Right lobe of liver (tissue), 6 donors: ENCODE data around the gene DHFR. TPM values are rescaled to one million over a fixed set of nuclear protein-coding genes. Genes with fewer than 3 reads are reported as not detected.
"Not testable (repeated sequence)": the region's sequence is repeated elsewhere in the genome, so short reads cannot be mapped to it uniquely, and the experiment has no call there.

Source experiments
- ATAC-seq, 4 donors: fragments of 200-7000 bp; cut with Tn5 transposase; one replicate each; pipeline ENCODE4 v1.9.1; 2020; ENCODE audit warnings: mild to moderate bottlenecking in 4 of 4, moderate library complexity in 4 of 4
- DNase-seq, 3 donors: peaks; one replicate each; pipeline ENCODE4 v3.0.0-alpha.2; 2020
- H3K27ac ChIP-seq, 3 donors: fragments of 200-600 bp; one replicate each; pipeline ENCODE4 v1.8.0; 2022
- H3K27me3 ChIP-seq, 2 donors: fragments of 200-600 bp; one replicate each; pipeline ENCODE4 v1.8.0; 2022
- H3K36me3 ChIP-seq, 4 donors: fragments of 200-600 bp; sonication (generic) in 1 of 4; one replicate each; pipeline versions ENCODE4 v1.5.1 to v1.8.0; 2017 to 2022; ENCODE audit warnings: control low read depth in 1 of 4
- H3K4me1 ChIP-seq, 4 donors: fragments of 200-600 bp; sonication (generic) in 1 of 4; one replicate each; pipeline versions ENCODE4 v1.5.1 to v1.8.0; 2017 to 2022; ENCODE audit warnings: control low read depth in 1 of 4
- H3K4me3 ChIP-seq, 3 donors: fragments of 200-600 bp; one replicate each; pipeline ENCODE4 v1.8.0; 2022
- H3K9me3 ChIP-seq, 4 donors: fragments of 200-600 bp; sonication (generic) in 1 of 4; one replicate each; pipeline versions ENCODE4 v1.5.1 to v1.8.0; 2017 to 2022; ENCODE audit warnings: control low read depth in 1 of 4
- POLR2A ChIP-seq: fragments of 450-650 bp; IDR thresholded peaks from one replicate; pipeline ENCODE4 v1.6.1; 2017; ENCODE audit warnings: antibody characterized with exemption, mild to moderate bottlenecking
- WGBS: methylation state at CpG from one replicate; pipeline ENCODE4 v1.1.6; 2018; ENCODE audit warnings: low coverage, low lambda C conversion rate; ENCODE audit not compliant: insufficient coverage; ENCODE audit errors: missing lambda C conversion rate; 5-methylcytosine and 5-hydroxymethylcytosine counted together
- intact Hi-C, 2 donors: fragments of 100-400 bp; cut with DNase I; formaldehyde crosslinking; loops; one replicate each; pipeline versions ENCODE4 v1.11.2 to v1.14.1; 2022
- small RNA-seq, 2 experiments: library from RNA; depleted of rRNA; stranded (forward); fragments of <200 nt; gene quantifications; one replicate each; pipeline ENCODE3, GENCODE V24; 2016
- total RNA-seq, 6 experiments: library from RNA; depleted of rRNA in 2 of 6; stranded (reverse); fragments of >200 nt in 2 of 6; fragmentation: NEBNext Ultra II Directional in 3 of 6; extraction: Animal tissue kit (Norgen Biotek cat#: 25700) in 3 of 6; gene quantifications; one replicate each; pipeline versions ENCODE4 v1.1.0 to v1.2.4, GENCODE V29; 2016 to 2023
- TF ChIP-seq, protein P1 (sequence below), 4 donors: fragments of 200-600 bp in 3 of 4; fragments of 450-650 bp in 1 of 4; IDR thresholded peaks; one replicate each; pipeline versions ENCODE4 v1.5.1 to v1.8.0; 2016 to 2022; ENCODE audit warnings: antibody characterized with exemption in 4 of 4, mild to moderate bottlenecking in 2 of 4
- donor health status: DM: no; HTN: yes; CAD: no.
- donor health status: DM: no; HTN: no; CAD: no.
- donor health status: DM: no; HTN: no; CAD: no.
- donor health status: DM: no; HTN: yes; CAD: no.
- donor health status: DM: no; HTN: yes; CAD: no.

DHFR gene
- total RNA-seq, 6 experiments from 2014 or later, result 15.3 to 29.2 (median 22.2) TPM

DNA sequence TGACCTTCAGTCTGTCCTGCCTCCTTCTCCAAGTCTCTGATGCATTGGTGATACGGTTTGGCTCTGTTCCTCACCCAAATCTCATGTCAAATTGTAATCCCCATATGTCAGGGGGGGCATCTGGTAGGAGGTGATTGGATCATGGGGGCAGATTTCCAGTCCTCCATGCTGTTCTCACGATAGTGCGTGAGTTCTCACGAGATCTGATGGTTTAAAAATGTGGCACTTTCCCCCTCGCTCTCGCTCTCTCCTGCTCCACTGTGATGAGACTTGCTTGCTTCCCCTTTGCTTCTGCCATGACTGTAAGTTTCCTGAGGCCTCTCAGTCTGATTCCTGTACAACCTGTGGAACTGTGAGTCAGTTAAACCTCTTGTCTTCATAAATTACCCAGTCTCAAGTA, 70.0 kb downstream of the DHFR start:
- DNase-seq (no peak), ATAC-seq (no peak)
- intact Hi-C loops, result no loop called here
- 80% methylated on average over 6 of the region's 6 CpGs for WGBS
- H3K4me1 ChIP-seq, result no peaks in the 10 kb centered on the region
- no peak overlapping the region for H3K27ac ChIP-seq
- H3K36me3 ChIP-seq, result no peaks in the 10 kb centered on the region
- H3K4me3 ChIP-seq, result no peak overlapping the region
- no peaks in the 10 kb centered on the region for H3K9me3 ChIP-seq
- H3K27me3 ChIP-seq, result no peaks in the 10 kb centered on the region
- TF ChIP-seq, protein P1, sequence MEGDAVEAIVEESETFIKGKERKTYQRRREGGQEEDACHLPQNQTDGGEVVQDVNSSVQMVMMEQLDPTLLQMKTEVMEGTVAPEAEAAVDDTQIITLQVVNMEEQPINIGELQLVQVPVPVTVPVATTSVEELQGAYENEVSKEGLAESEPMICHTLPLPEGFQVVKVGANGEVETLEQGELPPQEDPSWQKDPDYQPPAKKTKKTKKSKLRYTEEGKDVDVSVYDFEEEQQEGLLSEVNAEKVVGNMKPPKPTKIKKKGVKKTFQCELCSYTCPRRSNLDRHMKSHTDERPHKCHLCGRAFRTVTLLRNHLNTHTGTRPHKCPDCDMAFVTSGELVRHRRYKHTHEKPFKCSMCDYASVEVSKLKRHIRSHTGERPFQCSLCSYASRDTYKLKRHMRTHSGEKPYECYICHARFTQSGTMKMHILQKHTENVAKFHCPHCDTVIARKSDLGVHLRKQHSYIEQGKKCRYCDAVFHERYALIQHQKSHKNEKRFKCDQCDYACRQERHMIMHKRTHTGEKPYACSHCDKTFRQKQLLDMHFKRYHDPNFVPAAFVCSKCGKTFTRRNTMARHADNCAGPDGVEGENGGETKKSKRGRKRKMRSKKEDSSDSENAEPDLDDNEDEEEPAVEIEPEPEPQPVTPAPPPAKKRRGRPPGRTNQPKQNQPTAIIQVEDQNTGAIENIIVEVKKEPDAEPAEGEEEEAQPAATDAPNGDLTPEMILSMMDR (IDR thresholded peaks at IDR 0.05), result no peak
- no peak for TF ChIP-seq POLR2A

DNA sequence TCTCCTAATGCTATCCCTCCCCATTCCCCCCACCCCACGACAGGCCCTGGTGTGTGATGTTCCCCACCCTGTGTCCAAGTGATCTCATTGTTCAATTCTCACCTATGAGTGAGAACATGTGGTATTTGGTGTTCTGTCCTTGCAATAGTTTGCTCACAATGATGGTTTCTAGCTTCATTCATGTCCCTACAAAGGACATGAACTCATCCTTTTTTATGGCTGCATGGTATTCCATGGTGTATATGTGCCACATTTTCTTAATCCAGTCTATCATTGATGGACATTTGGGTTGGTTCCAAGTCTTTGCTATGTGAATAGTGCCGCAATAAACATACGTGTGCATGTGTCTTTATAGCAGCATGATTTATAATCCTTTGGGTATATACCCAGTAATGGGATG, 74.5 kb downstream of the DHFR start:
- H3K4me3 ChIP-seq, H3K9me3 ChIP-seq, H3K27ac ChIP-seq, DNase-seq, H3K27me3 ChIP-seq, ATAC-seq, intact Hi-C loops, H3K36me3 ChIP-seq, H3K4me1 ChIP-seq: not testable (repeated sequence)
- 62% methylated on average over 3 of the region's 3 CpGs for WGBS

DNA sequence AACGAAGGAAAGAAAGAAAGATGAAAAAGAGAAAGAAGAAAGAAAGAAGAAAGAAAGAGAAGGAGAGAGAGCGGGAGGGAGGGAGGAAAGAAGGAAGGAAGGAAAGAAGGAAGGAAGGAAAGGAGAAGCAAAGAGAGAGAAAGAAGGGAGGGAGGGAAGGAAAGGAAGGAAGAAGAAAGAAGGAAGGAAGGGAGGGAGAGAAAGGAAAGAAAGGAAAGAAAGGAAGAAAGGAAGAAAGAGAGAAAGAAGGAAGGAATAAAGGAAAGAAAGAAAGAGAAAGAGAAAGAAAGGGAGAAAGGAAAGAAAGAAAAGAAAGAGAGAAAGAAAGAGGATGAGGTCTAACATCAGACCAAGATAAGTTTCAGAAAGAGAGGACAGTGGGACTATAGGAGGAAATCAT, 75.7 kb downstream of the DHFR start:
- Histone ChIP-seq H3K4me1 (no peaks in the 10 kb centered on the region), H3K27ac (no peak overlapping the region), H3K36me3 (no peaks in the 10 kb centered on the region), H3K9me3 (no peaks in the 10 kb centered on the region), H3K27me3 (no peaks in the 10 kb centered on the region), H3K4me3 (no peak overlapping the region)
- intact Hi-C loops, result no loop called here
- no peak for ATAC-seq
- 95% methylated on average over 2 of the region's 2 CpGs for WGBS
- TF ChIP-seq, protein P1 (IDR thresholded peaks at IDR 0.05), result no peak
- TF ChIP-seq POLR2A, result no peak
- DNase-seq, result no peak

DNA sequence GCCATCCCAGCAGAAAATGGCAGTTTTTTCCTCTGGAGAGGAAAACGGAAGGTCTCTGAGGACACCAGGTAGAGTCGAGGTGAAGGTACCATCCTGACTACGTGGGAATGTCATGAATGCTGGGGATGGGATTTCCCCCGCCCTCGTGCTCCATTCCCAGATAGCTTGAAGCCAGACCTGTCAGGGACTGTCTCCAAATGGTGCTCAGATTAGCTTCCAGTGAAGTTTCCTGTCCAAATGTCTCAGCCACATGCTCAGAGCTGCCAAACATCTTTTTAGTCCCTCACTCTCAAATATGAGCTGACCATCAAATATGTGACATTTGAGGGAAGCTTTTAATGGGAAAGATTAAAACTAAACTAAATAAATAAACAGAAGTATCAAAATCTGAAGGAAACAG, 77.1 kb downstream of the DHFR start:
- intact Hi-C loops, result no loop called here
- Histone ChIP-seq H3K9me3 (no peaks in the 10 kb centered on the region), H3K27me3 (no peaks in the 10 kb centered on the region), H3K4me3 (no peak overlapping the region), H3K36me3 (no peaks in the 10 kb centered on the region), H3K27ac (no peak overlapping the region), H3K4me1 (no peaks in the 10 kb centered on the region)
- no peak for DNase-seq
- WGBS, result 15% methylated on average over 5 of the region's 5 CpGs
- no peak for ATAC-seq
- TF ChIP-seq, protein P1 (IDR thresholded peaks at IDR 0.05), result no peak
- no peak for TF ChIP-seq POLR2A

DNA sequence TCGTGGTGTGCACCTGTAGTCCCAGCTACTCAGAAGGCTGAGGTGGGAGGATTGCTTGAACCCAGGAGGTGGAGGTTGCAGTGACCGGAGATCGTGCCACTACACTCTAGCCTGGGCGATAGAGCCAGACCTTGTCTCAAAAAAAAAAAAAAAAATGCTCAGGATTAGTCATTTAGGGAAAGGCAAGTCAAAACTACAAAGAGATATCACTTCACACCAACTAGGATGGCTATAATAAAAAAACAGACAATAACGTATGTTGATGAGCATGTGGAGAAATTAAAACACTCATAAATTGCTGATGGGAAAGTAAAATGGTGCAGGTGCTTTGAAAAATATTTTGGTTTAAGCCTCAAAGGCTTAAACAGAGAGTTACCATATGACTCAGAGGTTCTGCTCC, 78.4 kb downstream of the DHFR start:
- TF ChIP-seq, protein P1 (IDR thresholded peaks at IDR 0.05), result no peak
- TF ChIP-seq POLR2A, result no peak
- DNase-seq (no peak), ATAC-seq (no peak)
- Histone ChIP-seq H3K36me3 (no peaks in the 10 kb centered on the region), H3K4me3 (no peak overlapping the region), H3K9me3 (no peaks in the 10 kb centered on the region), H3K4me1 (no peaks in the 10 kb centered on the region), H3K27ac (no peak overlapping the region), H3K27me3 (no peaks in the 10 kb centered on the region)
- intact Hi-C loops, result no loop called here
- WGBS, result 53% methylated on average over 4 of the region's 5 CpGs

Small RNA genes within 50 kb of the gene (small RNA-seq; reads per million reads assigned to genes)
- gene DBIP2 (0 reads per million in 2 experiments), gene MTRNR2L2 (0 reads per million in 2 experiments)

Other genes with a start within 250 kb of the DHFR start
- 10 to 100 TPM in 5 of 6 experiments, 1 to 10 TPM in 1; 9.3 to 23.1 (median 14.0) TPM for gene ZFYVE16, start 246.9 kb downstream of the DHFR start, total RNA-seq
- gene FAM151B, start 166.9 kb downstream of the DHFR start, total RNA-seq, result 1 to 10 TPM in 4 of 6 experiments, under 1 TPM in 2; 0.81 to 1.6 (median 1.3) TPM
- gene ANKRD34B, start 84.7 kb downstream of the DHFR start, total RNA-seq, result under 1 TPM in 1 of 6 experiments, not detected in 5; 0.07 TPM
- 10 to 100 TPM in 4 of 6 experiments, 1 to 10 TPM in 2; 7.8 to 13.1 (median 10.8) TPM for gene MSH3, start 331 bp downstream of the DHFR start, total RNA-seq